HCT116 (cell line): ENCODE data around the gene TSPEAR. TPM values are rescaled to one million over a fixed set of nuclear protein-coding genes. Genes with fewer than 3 reads are reported as not detected.

Source experiments
- CBX3 ChIP-seq: IDR thresholded peaks from 2 replicates; pipeline ENCODE4 v1.6.1; 2012; ENCODE audit warnings: low read depth
- EGR1 ChIP-seq: IDR thresholded peaks from 2 replicates; pipeline ENCODE4 v1.6.1; 2012; ENCODE audit warnings: low read depth
- MAX ChIP-seq: IDR thresholded peaks from 2 replicates; pipeline ENCODE4 v1.6.1; 2012
- POLR2A ChIP-seq: IDR thresholded peaks from 2 replicates; pipeline ENCODE4 v1.7.0; 2011; ENCODE audit warnings: borderline replicate concordance; ENCODE audit not compliant: insufficient read depth, insufficient read length; ENCODE audit errors: extremely low read depth
- RAD21 ChIP-seq: IDR thresholded peaks from 2 replicates; pipeline ENCODE4 v1.6.1; 2012; ENCODE audit warnings: low read depth, mild to moderate bottlenecking
- REST ChIP-seq: IDR thresholded peaks from 2 replicates; pipeline ENCODE4 v1.6.1; 2012; ENCODE audit warnings: low read depth
- total RNA-seq: library from RNA; stranded (reverse); gene quantifications from one replicate; pipeline ENCODE4 v1.2.1, GENCODE V29; 2021; ENCODE audit not compliant: unreplicated experiment
- TF ChIP-seq, protein P1 (sequence below), 3 experiments: fragments of 200-600 bp in 1 of 3; sonication (generic) in 1 of 3; IDR thresholded peaks in 2 of 3; conservative IDR thresholded peaks in 1 of 3; 2 replicates each; pipeline ENCODE4 v1.5.1; 2012 to 2017; ENCODE audit warnings: low read depth in 2 of 3, low read length in 2 of 3, antibody characterized with exemption in 1 of 3, borderline replicate concordance in 1 of 3, control low read depth in 1 of 3, mild to moderate bottlenecking in 1 of 3, mixed read lengths in 1 of 3, mixed run types in 1 of 3, moderate library complexity in 1 of 3; ENCODE audit not compliant: insufficient read depth in 1 of 3

The TSPEAR gene
- total RNA-seq, 1 experiment from 2014 or later = not detected

GRCh38 chr21:44700101-44701022, 11.0 kb downstream of the TSPEAR start (continued):
- TF ChIP-seq CBX3 (no peak), REST (no peak), POLR2A (no peak), EGR1 (no peak), MAX (no peak), RAD21 (no peak)
- TF ChIP-seq, protein P1, sequence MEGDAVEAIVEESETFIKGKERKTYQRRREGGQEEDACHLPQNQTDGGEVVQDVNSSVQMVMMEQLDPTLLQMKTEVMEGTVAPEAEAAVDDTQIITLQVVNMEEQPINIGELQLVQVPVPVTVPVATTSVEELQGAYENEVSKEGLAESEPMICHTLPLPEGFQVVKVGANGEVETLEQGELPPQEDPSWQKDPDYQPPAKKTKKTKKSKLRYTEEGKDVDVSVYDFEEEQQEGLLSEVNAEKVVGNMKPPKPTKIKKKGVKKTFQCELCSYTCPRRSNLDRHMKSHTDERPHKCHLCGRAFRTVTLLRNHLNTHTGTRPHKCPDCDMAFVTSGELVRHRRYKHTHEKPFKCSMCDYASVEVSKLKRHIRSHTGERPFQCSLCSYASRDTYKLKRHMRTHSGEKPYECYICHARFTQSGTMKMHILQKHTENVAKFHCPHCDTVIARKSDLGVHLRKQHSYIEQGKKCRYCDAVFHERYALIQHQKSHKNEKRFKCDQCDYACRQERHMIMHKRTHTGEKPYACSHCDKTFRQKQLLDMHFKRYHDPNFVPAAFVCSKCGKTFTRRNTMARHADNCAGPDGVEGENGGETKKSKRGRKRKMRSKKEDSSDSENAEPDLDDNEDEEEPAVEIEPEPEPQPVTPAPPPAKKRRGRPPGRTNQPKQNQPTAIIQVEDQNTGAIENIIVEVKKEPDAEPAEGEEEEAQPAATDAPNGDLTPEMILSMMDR (IDR thresholded peaks at IDR 0.05 in 2 of 3, conservative IDR thresholded peaks at IDR 0.05 in 1 of 3; ENCODE audit: borderline replicate concordance in 1 of 3, insufficient read depth in 1 of 3, low read depth in 2 of 3, low read length in 2 of 3) = no peak
